Suprapubic skin (tissue), 4 donors: ENCODE data around the gene MYL5.
A peak's percentile ranks its signal among the peaks of the same experiment; 100 is the strongest.

Source experiments
- EP300 ChIP-seq: sonication (generic); formaldehyde crosslinking; IDR thresholded peaks from one replicate; pipeline ENCODE4 v1.6.1; 2017; ENCODE audit warnings: antibody characterized with exemption
- POLR2A ChIP-seq, 2 donors: fragments of 450-650 bp; IDR thresholded peaks; one replicate each; pipeline ENCODE4 v1.6.1; 2017; ENCODE audit warnings: antibody characterized with exemption in 2 of 2, mild to moderate bottlenecking in 2 of 2, moderate library complexity in 2 of 2
- POLR2AphosphoS5 ChIP-seq, 3 donors: sonication (generic); formaldehyde crosslinking; IDR thresholded peaks; one replicate each; pipeline ENCODE4 v1.6.1; 2017; ENCODE audit warnings: antibody characterized with exemption in 3 of 3
- TF ChIP-seq, protein P1 (sequence below), 2 donors: fragments of 200-600 bp in 1 of 2; fragments of 450-650 bp in 1 of 2; sonication (generic) in 1 of 2; IDR thresholded peaks; one replicate each; pipeline ENCODE4 v1.5.1; 2016 to 2019; ENCODE audit warnings: antibody characterized with exemption in 2 of 2, mild to moderate bottlenecking in 1 of 2, moderate library complexity in 1 of 2

DNA sequence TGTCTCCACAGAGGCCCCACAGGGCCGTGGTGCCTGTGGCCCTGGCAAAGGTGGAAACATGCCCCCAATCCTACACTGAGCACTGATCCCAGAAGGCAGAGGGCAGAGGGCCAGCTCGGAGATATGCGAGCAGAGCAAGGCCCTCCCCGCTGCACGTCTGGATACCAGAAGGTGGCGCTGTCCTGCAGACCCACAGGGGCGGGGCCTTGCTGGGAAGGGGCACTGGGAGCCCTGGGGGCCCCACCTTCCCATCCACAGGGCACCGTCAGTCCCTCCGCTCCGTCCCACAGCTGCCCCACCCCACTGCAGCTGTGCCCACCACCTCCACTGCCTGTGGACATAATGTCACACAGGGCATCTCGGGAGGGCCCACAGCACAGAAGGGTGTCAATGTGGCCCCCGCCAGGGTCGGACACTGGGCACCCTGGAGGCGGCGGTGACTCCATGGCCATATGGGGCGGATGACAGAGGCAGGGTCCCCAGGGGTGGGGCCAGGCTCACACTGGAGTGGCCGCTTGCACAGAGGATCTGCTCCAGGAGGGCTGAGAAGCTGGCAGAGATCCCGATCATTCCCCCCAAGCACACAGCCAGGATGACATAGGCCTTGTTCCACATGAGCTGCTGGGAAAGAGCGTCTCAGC lies 9.8 kb downstream of the MYL5 start:
- TF ChIP-seq, protein P1, sequence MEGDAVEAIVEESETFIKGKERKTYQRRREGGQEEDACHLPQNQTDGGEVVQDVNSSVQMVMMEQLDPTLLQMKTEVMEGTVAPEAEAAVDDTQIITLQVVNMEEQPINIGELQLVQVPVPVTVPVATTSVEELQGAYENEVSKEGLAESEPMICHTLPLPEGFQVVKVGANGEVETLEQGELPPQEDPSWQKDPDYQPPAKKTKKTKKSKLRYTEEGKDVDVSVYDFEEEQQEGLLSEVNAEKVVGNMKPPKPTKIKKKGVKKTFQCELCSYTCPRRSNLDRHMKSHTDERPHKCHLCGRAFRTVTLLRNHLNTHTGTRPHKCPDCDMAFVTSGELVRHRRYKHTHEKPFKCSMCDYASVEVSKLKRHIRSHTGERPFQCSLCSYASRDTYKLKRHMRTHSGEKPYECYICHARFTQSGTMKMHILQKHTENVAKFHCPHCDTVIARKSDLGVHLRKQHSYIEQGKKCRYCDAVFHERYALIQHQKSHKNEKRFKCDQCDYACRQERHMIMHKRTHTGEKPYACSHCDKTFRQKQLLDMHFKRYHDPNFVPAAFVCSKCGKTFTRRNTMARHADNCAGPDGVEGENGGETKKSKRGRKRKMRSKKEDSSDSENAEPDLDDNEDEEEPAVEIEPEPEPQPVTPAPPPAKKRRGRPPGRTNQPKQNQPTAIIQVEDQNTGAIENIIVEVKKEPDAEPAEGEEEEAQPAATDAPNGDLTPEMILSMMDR (IDR thresholded peaks at IDR 0.05): peak; percentile 31 to 92
- TF ChIP-seq POLR2AphosphoS5 (IDR thresholded peaks at IDR 0.05) (no peak), POLR2A (IDR thresholded peaks at IDR 0.05) (no peak), EP300 (no peak)
